Measurements from ENCODE around the gene ENO1.

DNA sequence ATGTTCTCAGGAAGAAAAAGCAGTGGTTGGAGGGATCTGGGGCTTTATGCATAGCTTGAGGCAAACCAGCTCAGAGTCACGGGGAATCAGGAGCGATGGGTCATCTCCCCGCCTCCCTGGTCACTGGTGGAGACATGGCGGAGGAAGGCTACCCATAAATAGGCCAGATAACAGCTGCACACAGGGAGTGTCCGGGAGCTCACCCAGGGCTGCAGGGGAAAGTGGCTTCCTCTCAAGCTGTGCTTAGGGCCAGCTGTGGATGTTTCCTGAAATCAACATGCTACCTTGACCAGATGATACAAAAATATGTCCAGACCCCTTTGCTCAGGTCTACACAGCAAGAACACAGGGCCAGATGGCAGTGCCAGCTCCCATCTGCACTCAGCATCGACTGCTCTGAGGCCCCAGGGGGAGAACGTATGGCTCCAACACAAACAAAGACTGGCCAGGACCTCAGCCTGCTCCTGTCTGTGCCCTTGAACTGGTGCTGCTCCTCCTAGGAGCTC is 33.9 kb downstream of the ENO1 start:
- TF ChIP-seq POLR2A (IDR thresholded peaks at IDR 0.05) = no peak
- TF ChIP-seq, protein P1, sequence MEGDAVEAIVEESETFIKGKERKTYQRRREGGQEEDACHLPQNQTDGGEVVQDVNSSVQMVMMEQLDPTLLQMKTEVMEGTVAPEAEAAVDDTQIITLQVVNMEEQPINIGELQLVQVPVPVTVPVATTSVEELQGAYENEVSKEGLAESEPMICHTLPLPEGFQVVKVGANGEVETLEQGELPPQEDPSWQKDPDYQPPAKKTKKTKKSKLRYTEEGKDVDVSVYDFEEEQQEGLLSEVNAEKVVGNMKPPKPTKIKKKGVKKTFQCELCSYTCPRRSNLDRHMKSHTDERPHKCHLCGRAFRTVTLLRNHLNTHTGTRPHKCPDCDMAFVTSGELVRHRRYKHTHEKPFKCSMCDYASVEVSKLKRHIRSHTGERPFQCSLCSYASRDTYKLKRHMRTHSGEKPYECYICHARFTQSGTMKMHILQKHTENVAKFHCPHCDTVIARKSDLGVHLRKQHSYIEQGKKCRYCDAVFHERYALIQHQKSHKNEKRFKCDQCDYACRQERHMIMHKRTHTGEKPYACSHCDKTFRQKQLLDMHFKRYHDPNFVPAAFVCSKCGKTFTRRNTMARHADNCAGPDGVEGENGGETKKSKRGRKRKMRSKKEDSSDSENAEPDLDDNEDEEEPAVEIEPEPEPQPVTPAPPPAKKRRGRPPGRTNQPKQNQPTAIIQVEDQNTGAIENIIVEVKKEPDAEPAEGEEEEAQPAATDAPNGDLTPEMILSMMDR (IDR thresholded peaks at IDR 0.05) = no peak
- no peak for TF ChIP-seq EP300 (IDR thresholded peaks at IDR 0.05)
- no peak for TF ChIP-seq POLR2AphosphoS5 (IDR thresholded peaks at IDR 0.05)

Data from sigmoid colon (tissue), 4 donors.